ENCODE measurements around the gene R3HDM2.
A peak's percentile ranks its signal among the peaks of the same experiment; 100 is the strongest.

Gene R3HDM2

GRCh38 chr12:57224973-57225679 is 205.7 kb downstream of the R3HDM2 start:
- peak; percentile 86 for DNase-seq

DNA sequence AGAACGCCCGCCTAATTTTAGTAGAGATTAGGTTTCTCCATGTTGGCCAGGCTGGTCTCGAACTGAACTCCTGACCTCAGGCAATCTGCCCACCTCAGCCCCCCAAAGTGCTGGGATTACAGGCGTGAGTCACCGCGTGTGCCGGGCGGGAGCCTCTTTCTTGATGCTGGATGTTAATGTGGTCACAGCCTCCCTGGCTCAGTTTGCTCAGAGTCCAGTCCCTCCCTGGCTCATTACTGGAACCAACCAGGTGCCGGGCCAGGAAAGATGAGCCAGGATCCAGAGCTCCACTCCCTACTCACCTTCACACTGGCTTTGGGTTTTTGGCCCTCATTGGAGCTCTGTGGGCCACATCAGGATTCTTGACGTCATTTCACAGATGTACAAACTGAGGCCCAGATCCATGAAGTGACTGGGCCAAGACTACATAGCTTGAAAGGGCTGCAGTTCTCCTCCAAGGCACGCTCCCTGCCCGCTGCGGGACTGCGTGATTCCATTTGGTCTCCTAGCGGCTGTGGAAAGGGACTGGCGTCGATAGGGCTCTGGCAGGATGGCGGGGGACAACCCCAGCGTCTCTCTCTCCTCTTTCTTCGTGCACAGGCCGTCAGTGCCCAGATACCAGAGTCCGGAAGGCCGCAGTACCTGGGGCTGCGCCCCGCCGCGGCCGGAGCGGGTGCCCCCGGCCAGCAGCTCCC is 206.4 kb downstream of the R3HDM2 start:
- no peak for DNase-seq

DNA sequence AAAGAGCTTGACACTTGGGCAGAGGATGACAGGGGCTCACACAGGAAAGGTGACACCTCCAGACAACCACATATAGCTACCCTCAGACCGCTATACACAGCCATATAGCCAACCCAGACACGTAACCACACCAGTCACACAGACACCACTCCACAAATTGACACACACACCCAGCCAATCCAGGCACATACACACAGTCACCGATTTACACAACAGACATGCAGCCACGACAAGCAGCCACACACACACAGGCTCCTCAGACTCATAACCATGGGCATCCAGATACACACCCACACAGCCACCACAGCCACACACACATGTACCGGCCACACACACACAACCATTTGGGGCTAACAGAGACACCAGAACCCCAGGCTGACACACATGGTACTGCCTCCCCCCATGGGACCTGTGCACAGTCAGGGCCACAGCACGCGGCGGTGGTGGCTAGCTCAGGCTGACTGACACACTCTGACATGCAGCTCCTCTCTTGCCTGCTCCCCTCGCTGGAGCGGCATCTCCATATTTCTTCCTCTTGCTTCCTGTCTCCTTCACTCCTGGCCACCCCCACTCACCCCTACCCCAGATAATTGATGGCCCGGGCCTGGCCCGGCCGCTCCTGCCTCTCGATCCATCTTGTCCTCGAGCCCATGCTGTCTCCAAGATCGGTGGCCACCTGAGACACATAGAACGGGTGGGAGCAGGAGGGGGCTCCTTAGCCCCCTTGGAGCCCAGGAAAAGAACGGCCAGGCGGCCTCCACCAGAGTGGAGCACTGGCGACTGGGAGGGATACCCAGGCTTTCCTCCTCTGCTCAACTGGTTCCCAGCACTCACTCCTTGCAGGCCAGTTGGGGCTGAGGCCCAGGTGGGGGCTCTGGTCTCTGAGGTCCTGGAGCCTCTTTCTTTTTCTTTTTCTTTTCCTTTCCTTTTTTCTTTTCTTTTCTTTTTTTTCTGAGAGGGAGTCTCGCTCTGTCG is 207.4 kb downstream of the R3HDM2 start:
- DNase-seq = peak; percentile 16

GRCh38 chr12:57222286-57223190 is 208.3 kb downstream of the R3HDM2 start:
- peak; percentile 9 for DNase-seq

DNA sequence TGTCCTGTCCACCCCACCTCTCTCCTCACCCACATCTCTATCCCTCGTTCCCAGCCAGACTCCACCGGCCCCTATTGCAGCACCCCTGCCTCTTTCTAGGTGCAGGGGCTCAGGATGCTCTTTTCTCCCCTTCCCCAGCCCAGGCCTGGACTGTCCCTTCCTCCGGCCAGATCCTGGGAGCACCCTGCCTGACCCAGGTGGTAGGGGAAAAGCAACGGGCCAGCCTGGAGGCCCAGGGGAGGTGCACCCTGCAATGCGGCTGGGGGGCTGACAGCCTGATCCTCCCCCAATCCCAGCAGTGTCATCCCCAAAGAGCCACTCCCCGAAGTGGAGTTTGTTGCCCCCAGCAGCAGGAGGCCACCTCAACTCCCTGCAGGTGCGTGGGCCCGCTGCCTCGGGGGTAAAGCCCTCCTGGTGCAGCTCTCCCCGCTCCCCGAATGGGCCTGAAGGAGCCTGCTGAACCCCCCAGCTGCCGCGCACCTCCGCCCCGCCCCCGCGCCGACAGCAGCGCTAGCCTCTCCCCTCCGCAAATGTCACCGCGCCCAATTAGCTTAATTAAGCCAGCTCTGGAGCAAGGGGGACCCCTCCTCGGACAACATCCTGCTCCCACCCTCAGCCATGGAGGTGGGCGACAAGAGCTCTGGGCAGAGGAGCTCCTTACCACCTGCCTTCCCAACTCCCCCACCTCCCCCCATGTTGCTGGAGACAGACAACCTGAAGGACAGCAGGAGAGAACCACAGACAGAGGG is 209.5 kb downstream of the R3HDM2 start:
- DNase-seq = no peak

- no peak for DNase-seq
Observed at GRCh38 chr12:57220770-57221168, 210.1 kb downstream of the R3HDM2 start.

GRCh38 chr12:57219993-57220754 is 210.7 kb downstream of the R3HDM2 start:
- no peak for DNase-seq

DNA sequence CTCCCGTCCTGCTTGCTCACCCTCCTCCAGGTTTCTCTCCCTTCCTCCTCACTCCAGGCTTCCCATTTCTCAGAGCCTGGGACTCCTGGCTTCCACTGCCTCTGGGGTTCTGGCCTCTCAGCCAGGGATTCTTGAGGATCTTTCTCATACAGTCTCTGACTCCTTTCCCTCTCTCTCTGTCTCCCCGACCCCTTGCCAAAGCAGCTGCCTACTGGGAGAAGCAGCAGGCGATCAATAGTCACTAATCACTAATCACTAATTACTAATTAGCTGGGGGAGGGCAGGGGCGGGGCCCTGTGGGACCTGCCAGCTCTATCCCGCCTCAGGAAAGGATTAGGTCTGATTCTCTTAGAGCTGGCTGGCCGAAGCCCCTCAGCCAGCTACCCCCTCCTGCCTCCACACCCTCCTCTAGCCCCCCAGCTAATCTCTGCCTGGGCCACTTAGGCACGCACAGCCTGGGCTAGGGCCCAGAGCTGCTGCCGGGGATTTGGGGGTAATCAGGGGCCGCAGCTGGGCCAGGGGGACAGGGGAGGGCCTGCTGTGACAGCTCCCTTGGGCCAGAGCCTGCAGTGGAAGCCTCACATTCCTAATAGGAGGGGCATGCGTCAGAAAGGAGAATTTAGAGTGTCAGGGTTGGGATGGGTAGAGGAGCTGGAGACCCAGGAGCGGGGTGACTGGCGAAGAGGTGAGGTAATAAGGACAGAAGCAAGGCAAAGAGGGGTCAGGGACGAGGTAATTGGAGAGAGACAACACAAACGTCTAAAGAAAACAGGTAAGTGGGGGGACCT is 211.4 kb downstream of the R3HDM2 start:
- no peak for DNase-seq

- DNase-seq = no peak
Observed at GRCh38 chr12:57218030-57218853, 212.6 kb downstream of the R3HDM2 start.

DNA sequence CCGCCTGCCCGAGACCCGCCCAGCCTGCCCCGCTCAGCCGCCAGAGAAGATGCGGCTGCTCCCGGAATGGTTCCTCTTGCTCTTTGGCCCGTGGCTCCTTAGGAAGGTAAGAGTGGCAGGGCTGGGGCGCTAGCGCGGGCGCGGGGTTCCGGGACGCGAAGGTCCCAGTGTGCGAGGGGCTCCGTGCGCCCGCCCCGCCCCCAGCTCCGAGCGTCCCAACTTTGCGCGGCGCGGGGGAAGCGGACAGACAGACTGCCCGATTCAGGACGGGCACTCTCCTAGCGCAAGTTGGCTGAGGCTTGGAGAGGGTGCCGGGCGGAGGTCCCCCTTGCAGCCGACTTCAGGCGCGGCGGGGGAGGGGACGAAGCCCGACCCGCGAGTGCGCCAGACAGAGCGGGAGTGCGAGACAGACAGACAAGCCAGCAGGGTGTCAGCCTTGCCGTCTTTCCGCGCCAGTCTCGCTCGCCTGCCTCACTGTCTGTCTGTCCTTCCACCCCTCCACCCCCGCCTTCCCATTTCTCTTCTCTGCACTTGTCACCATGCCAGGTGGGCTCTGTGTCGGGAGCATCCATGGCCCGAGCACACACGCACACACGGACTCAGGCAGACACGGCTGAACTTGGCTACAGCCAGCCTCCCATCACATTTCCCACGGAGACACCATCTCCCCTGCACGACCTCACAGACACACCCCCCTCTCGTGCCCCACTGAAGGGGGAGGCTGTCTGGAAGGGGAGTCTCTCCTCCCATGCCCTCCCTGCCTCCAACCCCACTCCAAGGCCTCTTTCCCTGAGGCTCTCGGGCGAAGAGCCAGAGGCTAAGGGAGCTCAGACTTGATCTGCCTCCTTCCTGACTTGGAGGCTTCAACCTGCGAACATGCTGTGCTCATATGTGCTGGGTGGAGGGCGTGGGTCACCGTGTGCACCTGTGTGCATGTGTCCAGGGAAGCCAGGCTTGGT is 213.6 kb downstream of the R3HDM2 start:
- DNase-seq = no peak

GRCh38 chr12:57216014-57216911 is 214.6 kb downstream of the R3HDM2 start, which contains the start of gene NXPH4:
NXPH4 (plus strand) TSS chr12:57216794; CDS start chr12:57216970, 176 bp downstream.
- DNase-seq = no peak

DNA sequence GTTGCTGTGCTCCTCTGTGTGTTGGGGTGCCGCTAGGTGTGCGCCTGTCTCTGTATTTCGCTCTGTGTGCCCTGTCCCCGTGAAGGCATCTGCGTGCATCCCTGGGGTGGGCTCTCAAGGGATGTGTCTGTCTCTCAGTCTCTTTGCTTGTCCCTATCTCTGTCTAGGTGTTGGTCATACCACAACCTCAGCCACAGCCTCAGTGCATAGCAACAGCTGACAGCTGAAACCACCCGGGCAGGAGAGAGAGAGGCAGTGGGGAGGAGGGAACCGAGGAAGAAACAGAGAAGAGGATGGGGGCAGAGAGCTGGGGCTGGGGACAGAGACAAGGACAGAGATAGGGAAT is 215.2 kb downstream of the R3HDM2 start:
- peak; percentile 59 for DNase-seq

GRCh38 chr12:57215065-57215464 is 215.8 kb downstream of the R3HDM2 start:
- no peak for DNase-seq

GRCh38 chr12:57214398-57214781 is 216.5 kb downstream of the R3HDM2 start:
- peak; percentile 87 for DNase-seq

- no peak for DNase-seq
Observed at GRCh38 chr12:57213763-57214397, 217.0 kb downstream of the R3HDM2 start.

All from hematopoietic multipotent progenitor cell treated with erythropoietin and hydrocortisone succinate and interleukin-3 and kit ligand, for 6 days (in vitro differentiated cells).